Brain pericyte (primary cell): Measurements from ENCODE around the gene RPS8.
"Not testable (repeated sequence)": the region's sequence is repeated elsewhere in the genome, so short reads cannot be mapped to it uniquely, and the experiment has no call there.

Source experiments
- DNase-seq: peaks from one replicate; pipeline ENCODE4 v3.0.0-alpha.2; 2012; ENCODE audit warnings: low read depth, low spot score

RPS8 gene

GRCh38 chr1:44820328-44821239 is 45.2 kb downstream of the RPS8 start:
- no peak for DNase-seq

GRCh38 chr1:44821240-44821715 is 45.9 kb downstream of the RPS8 start:
- no peak for DNase-seq

- DNase-seq = no peak
Measured at GRCh38 chr1:44822131-44822701, 46.9 kb downstream of the RPS8 start.

- no peak for DNase-seq
Measured at GRCh38 chr1:44822981-44823451, 47.7 kb downstream of the RPS8 start.

- DNase-seq = not testable (repeated sequence)
Measured at GRCh38 chr1:44824392-44824791, 49.1 kb downstream of the RPS8 start.

- no peak for DNase-seq
Measured at GRCh38 chr1:44826375-44827196, 51.2 kb downstream of the RPS8 start.

GRCh38 chr1:44827197-44828002 is 52.1 kb downstream of the RPS8 start:
- no peak for DNase-seq

GRCh38 chr1:44828003-44828651 is 52.8 kb downstream of the RPS8 start:
- no peak for DNase-seq
